ENCODE measurements around the gene CCDC85B. TPM values are rescaled to one million over a fixed set of nuclear protein-coding genes. Genes with fewer than 3 reads are reported as not detected.
A peak's percentile ranks its signal among the peaks of the same experiment; 100 is the strongest.
"Not testable (repeated sequence)": the region's sequence is repeated elsewhere in the genome, so short reads cannot be mapped to it uniquely, and the experiment has no call there.

Gene CCDC85B
- 100 to 1,000 TPM in 2 of 6 experiments, 10 to 100 TPM in 4; 78.9 to 112 (median 87.7) TPM for total RNA-seq (2021; fragmentation: NEBNext Ultra II Directional; extraction: Animal tissue kit (Norgen Biotek cat#: 25700))
- long read RNA-seq, transcript CCDC85B-201 (1 exons, 1,524 nt), result major isoform, 213 of 213 reads
- long read RNA-seq, partial matches to known transcripts, result 0 of 213 reads
- long read RNA-seq, other reads (novel, unspliced or antisense), result 0 of 213 reads

GRCh38 chr11:65890324-65891218, at the start of gene CCDC85B:
Gene CCDC85B (plus strand): TSS chr11:65890673. CDS start chr11:65890784, 111 bp downstream.
- Mint-ChIP-seq H3K4me1 (ENCODE audit: low read depth) (peaks cover 70% of the 10 kb centered on the region), H3K9me3 (peaks cover 23% of the 10 kb centered on the region), H3K36me3 (ENCODE audit: low read depth) (peaks cover 41% of the 10 kb centered on the region), H3K4me3 (peak within 1 kb of the TSS; percentile 97), H3K27ac (peak within 1 kb of the TSS; percentile 99), H3K27me3 (ENCODE audit: insufficient read depth) (peaks cover 85% of the 10 kb centered on the region)
- peak; percentile 95 for DNase-seq
- TF ChIP-seq CTCF (IDR thresholded peaks at IDR 0.05), result no peak; the same call in 1 of the 2 replicates

- Mint-ChIP-seq H3K9me3 (no peaks in the 10 kb centered on the region), H3K36me3 (ENCODE audit: low read depth) (no peaks in the 10 kb centered on the region), H3K27me3 (ENCODE audit: insufficient read depth) (peaks cover 5% of the 10 kb centered on the region; the same call in 1 of the 2 replicates), H3K27ac (no peak overlapping the region), H3K4me3 (no peak overlapping the region), H3K4me1 (ENCODE audit: low read depth) (no peaks in the 10 kb centered on the region)
- TF ChIP-seq CTCF (IDR thresholded peaks at IDR 0.05), result no peak
- no peak for DNase-seq
Measured at GRCh38 chr11:65842144-65842543, 48.3 kb upstream of the CCDC85B start.

- no peaks in the 10 kb centered on the region for H3K9me3 Mint-ChIP-seq
- no peak overlapping the region for H3K4me3 Mint-ChIP-seq
- H3K36me3 Mint-ChIP-seq (ENCODE audit: low read depth), result no peaks in the 10 kb centered on the region
- DNase-seq, result no peak
- no peak for TF ChIP-seq CTCF (IDR thresholded peaks at IDR 0.05)
- H3K27me3 Mint-ChIP-seq (ENCODE audit: insufficient read depth), result peaks cover 5% of the 10 kb centered on the region; the same call in 1 of the 2 replicates
- H3K4me1 Mint-ChIP-seq (ENCODE audit: low read depth), result no peaks in the 10 kb centered on the region
- no peak overlapping the region for H3K27ac Mint-ChIP-seq
Measured at GRCh38 chr11:65843811-65844210, 46.7 kb upstream of the CCDC85B start.

GRCh38 chr11:65844231-65844872, 46.1 kb upstream of the CCDC85B start:
- TF ChIP-seq CTCF (IDR thresholded peaks at IDR 0.05), result no peak
- no peak for DNase-seq
- H3K4me1 Mint-ChIP-seq (ENCODE audit: low read depth), result no peaks in the 10 kb centered on the region
- H3K27ac Mint-ChIP-seq, result no peak overlapping the region
- H3K9me3 Mint-ChIP-seq, result no peaks in the 10 kb centered on the region
- H3K4me3 Mint-ChIP-seq, result no peak overlapping the region
- no peaks in the 10 kb centered on the region for H3K36me3 Mint-ChIP-seq (ENCODE audit: low read depth)
- H3K27me3 Mint-ChIP-seq (ENCODE audit: insufficient read depth), result peaks cover 10% of the 10 kb centered on the region

GRCh38 chr11:65847746-65848145, 42.7 kb upstream of the CCDC85B start:
- Mint-ChIP-seq H3K27ac (no peak overlapping the region), H3K9me3 (peaks cover 4% of the 10 kb centered on the region; the same call in 1 of the 2 replicates), H3K4me1 (ENCODE audit: low read depth) (no peaks in the 10 kb centered on the region), H3K36me3 (ENCODE audit: low read depth) (peaks cover 12% of the 10 kb centered on the region), H3K4me3 (no peak overlapping the region), H3K27me3 (ENCODE audit: insufficient read depth) (peaks cover 16% of the 10 kb centered on the region)
- no peak for DNase-seq
- TF ChIP-seq CTCF (IDR thresholded peaks at IDR 0.05), result no peak

- not testable (repeated sequence) for H3K27ac Mint-ChIP-seq; H3K9me3 Mint-ChIP-seq; H3K4me3 Mint-ChIP-seq; DNase-seq; H3K4me1 Mint-ChIP-seq (ENCODE audit: low read depth)
- peaks cover 17% of the 10 kb centered on the region for H3K27me3 Mint-ChIP-seq (ENCODE audit: insufficient read depth)
- peaks cover 18% of the 10 kb centered on the region for H3K36me3 Mint-ChIP-seq (ENCODE audit: low read depth)
Measured at GRCh38 chr11:65848693-65849092, 41.8 kb upstream of the CCDC85B start.
